ENCODE data around the gene SLC1A5. TPM values are rescaled to one million over a fixed set of nuclear protein-coding genes. Genes with fewer than 3 reads are reported as not detected.

The SLC1A5 gene
- total and polyA plus RNA-seq, 2 donors (not counting 1 experiment from before 2014, with no cell fraction given) = 107 to 281 TPM

GRCh38 chr19:46813839-46814358, 25.5 kb upstream of the SLC1A5 start:
- Histone ChIP-seq H3K27me3 (ENCODE audit: control insufficient read depth, insufficient read depth, low read length) (no peaks in the 10 kb centered on the region), H2AFZ (ENCODE audit: low read length) (no peak overlapping the region), H3K9ac (ENCODE audit: insufficient read depth, low read length) (no peak overlapping the region), H3K79me2 (ENCODE audit: control insufficient read depth, insufficient read depth, low read length) (no peaks in the 10 kb centered on the region), H4K20me1 (ENCODE audit: control insufficient read depth, extremely low read depth, insufficient read depth, low read length) (no peaks in the 10 kb centered on the region), H3K4me1 (ENCODE audit: control insufficient read depth, extremely low read depth, insufficient read depth, low read length) (no peaks in the 10 kb centered on the region), H3K36me3 (ENCODE audit: control insufficient read depth, insufficient read depth, low read length) (no peaks in the 10 kb centered on the region), H3K9me3 (ENCODE audit: control insufficient read depth, insufficient read depth, low read depth, low read length) (no peaks in the 10 kb centered on the region), H3K27ac (ENCODE audit: insufficient read depth, low read length) (no peak overlapping the region), H3K4me2 (ENCODE audit: extremely low read depth, insufficient read depth, low read length) (no peak overlapping the region), H3K4me3 (replicated peaks in 1 of 4; ENCODE audit: control extremely low read depth in 1 of 4, insufficient read depth in 1 of 4, low read depth in 3 of 4, low read length in 4 of 4) (no peak overlapping the region)
- TF ChIP-seq EZH2 (IDR thresholded peaks at IDR 0.05; ENCODE audit: low read length, missing control alignments) (no peak), CTCF (conservative IDR thresholded peaks at IDR 0.05 in 1 of 2, IDR thresholded peaks at IDR 0.05 in 1 of 2; ENCODE audit: low read depth in 1 of 2, low read length in 2 of 2) (no peak)
- peak; percentile 44 to 75 for DNase-seq (ENCODE audit: low read depth in 2 of 2)

GRCh38 chr19:46812977-46813838, 24.8 kb upstream of the SLC1A5 start:
- no peaks in the 10 kb centered on the region for H3K4me1 ChIP-seq (ENCODE audit: control insufficient read depth, extremely low read depth, insufficient read depth, low read length)
- no peak for DNase-seq (ENCODE audit: low read depth in 2 of 2)
- no peak overlapping the region for H3K4me3 ChIP-seq (replicated peaks in 1 of 4; ENCODE audit: control extremely low read depth in 1 of 4, insufficient read depth in 1 of 4, low read depth in 3 of 4, low read length in 4 of 4)
- no peaks in the 10 kb centered on the region for H3K79me2 ChIP-seq (ENCODE audit: control insufficient read depth, insufficient read depth, low read length)
- no peak overlapping the region for H3K27ac ChIP-seq (ENCODE audit: insufficient read depth, low read length)
- no peak overlapping the region for H2AFZ ChIP-seq (ENCODE audit: low read length)
- no peak for TF ChIP-seq CTCF (conservative IDR thresholded peaks at IDR 0.05 in 1 of 2, IDR thresholded peaks at IDR 0.05 in 1 of 2; ENCODE audit: low read depth in 1 of 2, low read length in 2 of 2)
- no peak for TF ChIP-seq EZH2 (IDR thresholded peaks at IDR 0.05; ENCODE audit: low read length, missing control alignments)
- H3K27me3 ChIP-seq (ENCODE audit: control insufficient read depth, insufficient read depth, low read length) = no peaks in the 10 kb centered on the region
- H3K36me3 ChIP-seq (ENCODE audit: control insufficient read depth, insufficient read depth, low read length) = no peaks in the 10 kb centered on the region
- H4K20me1 ChIP-seq (ENCODE audit: control insufficient read depth, extremely low read depth, insufficient read depth, low read length) = no peaks in the 10 kb centered on the region
- no peak overlapping the region for H3K4me2 ChIP-seq (ENCODE audit: extremely low read depth, insufficient read depth, low read length)
- H3K9me3 ChIP-seq (ENCODE audit: control insufficient read depth, insufficient read depth, low read depth, low read length) = no peaks in the 10 kb centered on the region
- no peak overlapping the region for H3K9ac ChIP-seq (ENCODE audit: insufficient read depth, low read length)

- no peak for DNase-seq (ENCODE audit: low read depth in 2 of 2)
- no peak overlapping the region for H3K4me2 ChIP-seq (ENCODE audit: extremely low read depth, insufficient read depth, low read length)
- no peaks in the 10 kb centered on the region for H3K36me3 ChIP-seq (ENCODE audit: control insufficient read depth, insufficient read depth, low read length)
- H3K79me2 ChIP-seq (ENCODE audit: control insufficient read depth, insufficient read depth, low read length) = no peaks in the 10 kb centered on the region
- no peak overlapping the region for H3K27ac ChIP-seq (ENCODE audit: insufficient read depth, low read length)
- no peak overlapping the region for H3K9ac ChIP-seq (ENCODE audit: insufficient read depth, low read length)
- TF ChIP-seq EZH2 (IDR thresholded peaks at IDR 0.05; ENCODE audit: low read length, missing control alignments) = no peak
- no peak for TF ChIP-seq CTCF (conservative IDR thresholded peaks at IDR 0.05 in 1 of 2, IDR thresholded peaks at IDR 0.05 in 1 of 2; ENCODE audit: low read depth in 1 of 2, low read length in 2 of 2)
- no peaks in the 10 kb centered on the region for H4K20me1 ChIP-seq (ENCODE audit: control insufficient read depth, extremely low read depth, insufficient read depth, low read length)
- no peaks in the 10 kb centered on the region for H3K4me1 ChIP-seq (ENCODE audit: control insufficient read depth, extremely low read depth, insufficient read depth, low read length)
- H3K27me3 ChIP-seq (ENCODE audit: control insufficient read depth, insufficient read depth, low read length) = no peaks in the 10 kb centered on the region
- no peak overlapping the region for H2AFZ ChIP-seq (ENCODE audit: low read length)
- no peak overlapping the region for H3K4me3 ChIP-seq (replicated peaks in 1 of 4; ENCODE audit: control extremely low read depth in 1 of 4, insufficient read depth in 1 of 4, low read depth in 3 of 4, low read length in 4 of 4)
- no peaks in the 10 kb centered on the region for H3K9me3 ChIP-seq (ENCODE audit: control insufficient read depth, insufficient read depth, low read depth, low read length)
These were observed 21.3 kb upstream of the SLC1A5 start for GRCh38 chr19:46809534-46810272.
